HepG2 (cell line): Measurements from ENCODE around the gene ERCC2. TPM values are rescaled to one million over a fixed set of nuclear protein-coding genes. Genes with fewer than 3 reads are reported as not detected.
A peak's percentile ranks its signal among the peaks of the same experiment; 100 is the strongest.

ENCODE experiments used
- AGO2 ChIP-seq: fragments of 200-400 bp; formaldehyde crosslinking; optimal IDR thresholded peaks from 2 replicates; pipeline ENCODE3; 2017; ENCODE audit warnings: mild to moderate bottlenecking, low read depth, low read length, moderate library complexity
- ARHGAP35 ChIP-seq: sonication (generic); formaldehyde crosslinking; IDR thresholded peaks from 2 replicates; pipeline ENCODE4 v1.9.0; 2022; ENCODE audit warnings: mild to moderate bottlenecking, inconsistent platforms, moderate library complexity, missing genetic modification reagents, borderline replicate concordance
- CHCHD3 ChIP-seq: sonication (generic); formaldehyde crosslinking; IDR thresholded peaks from 2 replicates; pipeline ENCODE4 v1.8.0; 2022; ENCODE audit warnings: mild to moderate bottlenecking, missing genetic modification reagents, moderate library complexity
- EEA1 ChIP-seq: sonication (generic); formaldehyde crosslinking; IDR thresholded peaks from 2 replicates; pipeline ENCODE4 v1.5.1; 2020; ENCODE audit warnings: mild to moderate bottlenecking, missing genetic modification reagents, borderline replicate concordance
- FOXK2 ChIP-seq: fragments of 450-650 bp; IDR thresholded peaks from 2 replicates; pipeline ENCODE4 v1.6.1; 2016
- ISX ChIP-seq: sonication (generic); formaldehyde crosslinking; conservative IDR thresholded peaks from 2 replicates; pipeline ENCODE4 v1.5.0; 2020; ENCODE audit warnings: missing genetic modification reagents
- JARID2 ChIP-seq: sonication (generic); formaldehyde crosslinking; IDR thresholded peaks from 2 replicates; pipeline ENCODE4 v1.8.1; 2023; ENCODE audit warnings: missing genetic modification reagents, inconsistent platforms; ENCODE audit not compliant: insufficient replicate concordance
- KDM6A ChIP-seq: IDR thresholded peaks from 2 replicates; pipeline ENCODE4 v1.6.1; 2016; ENCODE audit warnings: low read depth
- MAFG ChIP-seq: sonication (generic); formaldehyde crosslinking; IDR thresholded peaks from 2 replicates; pipeline ENCODE4 v1.5.1; 2020; ENCODE audit warnings: mild to moderate bottlenecking, missing genetic modification reagents
- MTF2 ChIP-seq: sonication (generic); formaldehyde crosslinking; IDR thresholded peaks from 2 replicates; pipeline ENCODE4 v1.5.0; 2020; ENCODE audit warnings: missing genetic modification reagents, borderline replicate concordance
- PAF1 ChIP-seq: IDR thresholded peaks from 2 replicates; pipeline ENCODE4 v1.6.1; 2016; ENCODE audit warnings: missing genetic modification reagents, missing compliant biosample characterization
- PTBP1 ChIP-seq: fragments of 200-400 bp; formaldehyde crosslinking; IDR thresholded peaks from 2 replicates; pipeline ENCODE4 v1.6.1; 2018; ENCODE audit warnings: low read length, low read depth; ENCODE audit not compliant: poor library complexity, severe bottlenecking
- SNAI1 ChIP-seq: sonication (generic); formaldehyde crosslinking; IDR thresholded peaks from 2 replicates; pipeline ENCODE4 v1.5.0; 2020; ENCODE audit warnings: mild to moderate bottlenecking, missing genetic modification reagents, borderline replicate concordance
- SOX5 ChIP-seq: IDR thresholded peaks from 2 replicates; pipeline ENCODE4 v1.6.1; 2016; ENCODE audit warnings: borderline replicate concordance
- STAG1 ChIP-seq: sonication (generic); formaldehyde crosslinking; IDR thresholded peaks from 2 replicates; pipeline ENCODE4 v1.4.0; 2020; ENCODE audit warnings: missing genetic modification reagents
- ZBTB1 ChIP-seq: sonication (generic); formaldehyde crosslinking; IDR thresholded peaks from 2 replicates; pipeline ENCODE4 v1.4.0; 2020; ENCODE audit warnings: missing genetic modification reagents, borderline replicate concordance
- ZFYVE20 ChIP-seq: sonication (generic); formaldehyde crosslinking; IDR thresholded peaks from 2 replicates; pipeline ENCODE4 v1.8.0; 2023; ENCODE audit warnings: low read depth, mild to moderate bottlenecking, moderate library complexity, missing genetic modification reagents, borderline replicate concordance
- ZKSCAN1 ChIP-seq: fragments of 150-350 bp; IDR thresholded peaks from 2 replicates; pipeline ENCODE4 v1.6.1; 2014; ENCODE audit warnings: low read length
- ZNF160 ChIP-seq: sonication (generic); formaldehyde crosslinking; IDR thresholded peaks from 2 replicates; pipeline ENCODE4 v1.8.0; 2022; ENCODE audit warnings: mild to moderate bottlenecking, inconsistent platforms, missing genetic modification reagents
- ZNF335 ChIP-seq: sonication (generic); formaldehyde crosslinking; IDR thresholded peaks from 2 replicates; pipeline ENCODE4 v1.4.0; 2020; ENCODE audit warnings: missing genetic modification reagents
- ZNF33A ChIP-seq: sonication (generic); formaldehyde crosslinking; IDR thresholded peaks from 2 replicates; pipeline ENCODE4 v1.5.1; 2020; ENCODE audit warnings: missing genetic modification reagents, mild to moderate bottlenecking, moderate library complexity, borderline replicate concordance
- ZNF33B ChIP-seq: sonication (generic); formaldehyde crosslinking; IDR thresholded peaks from 2 replicates; pipeline ENCODE4 v1.5.1; 2020; ENCODE audit warnings: mild to moderate bottlenecking, missing genetic modification reagents
- ZNF557 ChIP-seq: sonication (generic); formaldehyde crosslinking; IDR thresholded peaks from 2 replicates; pipeline ENCODE4 v1.4.0; 2020; ENCODE audit warnings: missing genetic modification reagents
- ZNF644 ChIP-seq: IDR thresholded peaks from 2 replicates; pipeline ENCODE4 v1.6.1; 2016; ENCODE audit warnings: low read depth
- ZNF790 ChIP-seq: sonication (generic); formaldehyde crosslinking; IDR thresholded peaks from 2 replicates; pipeline ENCODE4 v1.8.0; 2022; ENCODE audit warnings: missing genetic modification reagents, mild to moderate bottlenecking, borderline replicate concordance
- ZNF878 ChIP-seq: sonication (generic); formaldehyde crosslinking; IDR thresholded peaks from 2 replicates; pipeline ENCODE4 v1.8.1; 2023; ENCODE audit warnings: mild to moderate bottlenecking, missing genetic modification reagents, moderate library complexity
- ZSCAN31 ChIP-seq: sonication (generic); formaldehyde crosslinking; IDR thresholded peaks from 2 replicates; pipeline ENCODE4 v1.5.0; 2020; ENCODE audit warnings: low read depth, mild to moderate bottlenecking, missing genetic modification reagents
- polyA plus RNA-seq, 8 experiments: library from polyadenylated mRNA; depleted of rRNA in 3 of 8; stranded (reverse) in 7 of 8; unstranded in 1 of 8; fragments of >200 nt; fragmentation: Illumina TruSeq in 4 of 8; extraction: Trizol in 4 of 8; gene quantifications; 2 replicates each; pipeline versions ENCODE4 v1.2.1 to v1.2.3, GENCODE V29; 2011 to 2016; ENCODE audit warnings: low read depth in 4 of 8, missing spikeins in 1 of 8, mixed read lengths in 1 of 8; ENCODE audit not compliant: insufficient read depth in 1 of 8
- total RNA-seq, 5 experiments: library from RNA; depleted of rRNA; stranded (reverse); fragments of >200 nt; fragmentation: Illumina TruSeq; extraction: Trizol; gene quantifications; 2 replicates each; pipeline ENCODE4 v1.2.3, GENCODE V29; 2016; ENCODE audit warnings: low read depth in 1 of 5
- TF ChIP-seq, protein P1 (sequence below): sonication (generic); formaldehyde crosslinking; IDR thresholded peaks from 2 replicates; pipeline ENCODE4 v1.4.0; 2020; ENCODE audit warnings: mild to moderate bottlenecking, missing genetic modification reagents, borderline replicate concordance
- TF ChIP-seq, protein P2 (sequence below): sonication (generic); formaldehyde crosslinking; IDR thresholded peaks from 2 replicates; pipeline ENCODE4 v1.4.0; 2020; ENCODE audit warnings: missing genetic modification reagents; ENCODE audit errors: not compliant biosample characterization
- TF ChIP-seq, protein P3 (sequence below): sonication (generic); formaldehyde crosslinking; IDR thresholded peaks from 2 replicates; pipeline ENCODE4 v1.4.0; 2020; ENCODE audit warnings: missing genetic modification reagents

Gene ERCC2
- total and polyA plus RNA-seq, 2 of the 13 experiments (the other 11 are each of a cell fraction or from before 2014, with no cell fraction given): 25.4 to 49.2 TPM

DNA sequence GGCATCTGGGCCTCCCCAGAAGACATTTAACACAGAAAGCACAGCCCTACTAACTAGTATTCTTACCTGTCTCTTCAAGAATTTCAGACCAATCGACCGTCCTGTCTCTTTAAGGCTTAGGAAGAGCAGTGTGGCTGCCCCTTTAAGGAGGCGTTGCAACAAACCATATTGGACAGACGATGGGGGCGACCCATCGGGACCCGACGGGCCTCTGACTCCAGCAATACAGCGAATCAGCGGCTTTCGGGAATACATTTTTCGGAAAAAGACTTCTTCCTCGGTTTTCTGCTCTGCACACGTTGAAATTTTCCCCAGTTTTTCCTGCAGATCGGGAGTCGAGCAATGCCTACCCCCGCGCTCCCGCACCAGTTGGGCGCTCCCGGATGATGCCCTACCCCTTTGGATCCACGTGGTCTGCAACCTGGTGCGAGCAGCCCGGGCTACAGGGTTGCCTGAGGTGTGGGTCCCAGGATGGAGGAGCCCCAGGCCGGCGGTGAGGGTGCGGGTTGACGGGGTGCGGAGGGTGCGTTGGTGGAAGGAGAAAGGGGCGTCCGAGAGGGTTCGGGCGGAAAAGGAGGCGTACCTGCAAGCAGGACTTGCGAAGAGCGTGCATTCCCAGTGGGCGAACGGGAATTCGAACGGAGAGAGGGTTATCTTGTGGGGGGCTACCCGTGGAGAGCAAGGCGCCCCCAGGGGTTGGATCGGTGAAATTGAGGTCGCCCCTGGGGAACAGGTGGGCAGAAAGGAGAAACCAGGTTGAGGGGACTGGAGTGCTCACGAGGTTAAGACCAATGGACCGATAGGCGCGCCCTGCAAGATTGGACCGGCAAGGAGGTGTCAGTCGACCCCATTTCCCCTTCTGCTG, 36.1 kb upstream of the ERCC2 start, which contains the start of gene POLR1G (continued):
- TF ChIP-seq ZNF557 (CRISPR knock-in tag): no peak
- TF ChIP-seq CHCHD3: no peak
- peak; percentile 63; the same call in 1 of the 2 replicates for TF ChIP-seq MTF2
- TF ChIP-seq PAF1 (CRISPR knock-in tag): no peak
- no peak for TF ChIP-seq ZBTB1 (CRISPR knock-in tag)
- no peak for TF ChIP-seq ZNF33B (CRISPR knock-in tag)
- no peak for TF ChIP-seq KDM6A (CRISPR knock-in tag)
- TF ChIP-seq ZNF878 (CRISPR knock-in tag): no peak
- peak; percentile 68 for TF ChIP-seq AGO2
- TF ChIP-seq, protein P1, sequence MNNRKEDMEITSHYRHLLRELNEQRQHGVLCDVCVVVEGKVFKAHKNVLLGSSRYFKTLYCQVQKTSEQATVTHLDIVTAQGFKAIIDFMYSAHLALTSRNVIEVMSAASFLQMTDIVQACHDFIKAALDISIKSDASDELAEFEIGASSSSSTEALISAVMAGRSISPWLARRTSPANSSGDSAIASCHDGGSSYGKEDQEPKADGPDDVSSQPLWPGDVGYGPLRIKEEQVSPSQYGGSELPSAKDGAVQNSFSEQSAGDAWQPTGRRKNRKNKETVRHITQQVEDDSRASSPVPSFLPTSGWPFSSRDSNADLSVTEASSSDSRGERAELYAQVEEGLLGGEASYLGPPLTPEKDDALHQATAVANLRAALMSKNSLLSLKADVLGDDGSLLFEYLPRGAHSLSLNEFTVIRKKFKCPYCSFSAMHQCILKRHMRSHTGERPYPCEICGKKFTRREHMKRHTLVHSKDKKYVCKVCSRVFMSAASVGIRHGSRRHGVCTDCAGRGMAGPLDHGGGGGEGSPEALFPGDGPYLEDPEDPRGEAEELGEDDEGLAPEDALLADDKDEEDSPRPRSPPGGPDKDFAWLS (CRISPR knock-in tag): no peak
- TF ChIP-seq ZFYVE20: no peak
- no peak for TF ChIP-seq ZSCAN31 (CRISPR knock-in tag)
- TF ChIP-seq ISX: no peak
- TF ChIP-seq, protein P2, sequence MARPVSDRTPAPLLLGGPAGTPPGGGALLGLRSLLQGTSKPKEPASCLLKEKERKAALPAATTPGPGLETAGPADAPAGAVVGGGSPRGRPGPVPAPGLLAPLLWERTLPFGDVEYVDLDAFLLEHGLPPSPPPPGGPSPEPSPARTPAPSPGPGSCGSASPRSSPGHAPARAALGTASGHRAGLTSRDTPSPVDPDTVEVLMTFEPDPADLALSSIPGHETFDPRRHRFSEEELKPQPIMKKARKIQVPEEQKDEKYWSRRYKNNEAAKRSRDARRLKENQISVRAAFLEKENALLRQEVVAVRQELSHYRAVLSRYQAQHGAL (CRISPR knock-in tag): no peak
- TF ChIP-seq ZNF160 (CRISPR knock-in tag): no peak
- TF ChIP-seq ZKSCAN1: no peak
- TF ChIP-seq ZNF644 (CRISPR knock-in tag): no peak
- TF ChIP-seq JARID2 (CRISPR knock-in tag): no peak
- TF ChIP-seq ARHGAP35: peak; percentile 22; the same call in 1 of the 2 replicates
- TF ChIP-seq EEA1 (CRISPR knock-in tag): no peak
- TF ChIP-seq ZNF33A: no peak
- no peak for TF ChIP-seq SOX5 (CRISPR knock-in tag)
- peak; percentile 99 for TF ChIP-seq FOXK2
- no peak for TF ChIP-seq STAG1 (CRISPR knock-in tag)
- peak; percentile 39; the same call in 1 of the 2 replicates for TF ChIP-seq ZNF335 (CRISPR knock-in tag)
- no peak for TF ChIP-seq PTBP1
- TF ChIP-seq, protein P3, sequence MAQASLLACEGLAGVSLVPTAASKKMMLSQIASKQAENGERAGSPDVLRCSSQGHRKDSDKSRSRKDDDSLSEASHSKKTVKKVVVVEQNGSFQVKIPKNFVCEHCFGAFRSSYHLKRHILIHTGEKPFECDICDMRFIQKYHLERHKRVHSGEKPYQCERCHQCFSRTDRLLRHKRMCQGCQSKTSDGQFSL (CRISPR knock-in tag): no peak
- TF ChIP-seq SNAI1 (CRISPR knock-in tag): no peak
- no peak for TF ChIP-seq MAFG (CRISPR knock-in tag)
- no peak for TF ChIP-seq ZNF790
